GM12872 (cell line): Measurements from ENCODE around the gene CARMIL3.

Source experiments
- TF ChIP-seq, protein P1 (sequence below): IDR thresholded peaks from 3 replicates; pipeline ENCODE4 v1.5.1; 2011; ENCODE audit warnings: low read depth, mild to moderate bottlenecking, low read length, moderate library complexity; ENCODE audit not compliant: insufficient read depth

The CARMIL3 gene

GRCh38 chr14:24088095-24088494 is 36.3 kb downstream of the CARMIL3 start:
- TF ChIP-seq, protein P1, sequence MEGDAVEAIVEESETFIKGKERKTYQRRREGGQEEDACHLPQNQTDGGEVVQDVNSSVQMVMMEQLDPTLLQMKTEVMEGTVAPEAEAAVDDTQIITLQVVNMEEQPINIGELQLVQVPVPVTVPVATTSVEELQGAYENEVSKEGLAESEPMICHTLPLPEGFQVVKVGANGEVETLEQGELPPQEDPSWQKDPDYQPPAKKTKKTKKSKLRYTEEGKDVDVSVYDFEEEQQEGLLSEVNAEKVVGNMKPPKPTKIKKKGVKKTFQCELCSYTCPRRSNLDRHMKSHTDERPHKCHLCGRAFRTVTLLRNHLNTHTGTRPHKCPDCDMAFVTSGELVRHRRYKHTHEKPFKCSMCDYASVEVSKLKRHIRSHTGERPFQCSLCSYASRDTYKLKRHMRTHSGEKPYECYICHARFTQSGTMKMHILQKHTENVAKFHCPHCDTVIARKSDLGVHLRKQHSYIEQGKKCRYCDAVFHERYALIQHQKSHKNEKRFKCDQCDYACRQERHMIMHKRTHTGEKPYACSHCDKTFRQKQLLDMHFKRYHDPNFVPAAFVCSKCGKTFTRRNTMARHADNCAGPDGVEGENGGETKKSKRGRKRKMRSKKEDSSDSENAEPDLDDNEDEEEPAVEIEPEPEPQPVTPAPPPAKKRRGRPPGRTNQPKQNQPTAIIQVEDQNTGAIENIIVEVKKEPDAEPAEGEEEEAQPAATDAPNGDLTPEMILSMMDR: no peak

- TF ChIP-seq, protein P1: no peak
Observed at GRCh38 chr14:24089890-24090289, 38.1 kb downstream of the CARMIL3 start.

GRCh38 chr14:24092110-24092504 is 40.3 kb downstream of the CARMIL3 start:
- TF ChIP-seq, protein P1: no peak

DNA sequence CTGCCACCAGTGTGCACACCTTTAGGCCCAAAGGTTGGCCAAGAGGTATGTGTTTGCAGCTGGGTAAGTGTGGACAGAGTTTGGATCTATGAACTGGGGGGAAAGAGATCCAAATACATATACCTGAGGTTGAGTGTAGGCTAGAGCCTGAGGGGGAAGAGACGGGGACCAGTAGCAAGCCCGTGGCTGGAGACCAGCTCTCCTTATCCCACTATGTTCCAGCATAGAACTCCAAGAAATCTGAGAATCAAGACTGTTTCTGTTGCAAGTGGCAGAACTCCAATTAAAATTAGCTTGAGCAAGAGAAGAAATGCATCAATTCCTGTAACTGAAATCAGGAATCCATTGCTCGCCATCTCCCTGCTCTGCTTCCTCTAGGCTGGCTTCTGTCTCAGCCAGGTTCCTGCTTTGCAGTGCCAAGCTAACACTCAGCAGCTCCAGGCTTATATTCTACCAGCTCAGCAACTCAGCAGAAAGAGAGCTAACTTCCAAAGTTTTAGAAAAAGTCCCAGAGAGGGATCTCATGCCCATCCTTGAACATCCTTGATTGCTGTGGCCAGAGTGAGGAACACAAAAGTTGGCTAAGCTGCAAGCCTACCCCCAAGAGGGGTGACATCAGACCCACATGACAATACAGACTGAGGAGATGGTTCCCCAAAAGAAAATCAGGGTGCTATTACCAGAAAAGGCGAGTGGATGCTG is 40.8 kb downstream of the CARMIL3 start:
- TF ChIP-seq, protein P1: no peak

DNA sequence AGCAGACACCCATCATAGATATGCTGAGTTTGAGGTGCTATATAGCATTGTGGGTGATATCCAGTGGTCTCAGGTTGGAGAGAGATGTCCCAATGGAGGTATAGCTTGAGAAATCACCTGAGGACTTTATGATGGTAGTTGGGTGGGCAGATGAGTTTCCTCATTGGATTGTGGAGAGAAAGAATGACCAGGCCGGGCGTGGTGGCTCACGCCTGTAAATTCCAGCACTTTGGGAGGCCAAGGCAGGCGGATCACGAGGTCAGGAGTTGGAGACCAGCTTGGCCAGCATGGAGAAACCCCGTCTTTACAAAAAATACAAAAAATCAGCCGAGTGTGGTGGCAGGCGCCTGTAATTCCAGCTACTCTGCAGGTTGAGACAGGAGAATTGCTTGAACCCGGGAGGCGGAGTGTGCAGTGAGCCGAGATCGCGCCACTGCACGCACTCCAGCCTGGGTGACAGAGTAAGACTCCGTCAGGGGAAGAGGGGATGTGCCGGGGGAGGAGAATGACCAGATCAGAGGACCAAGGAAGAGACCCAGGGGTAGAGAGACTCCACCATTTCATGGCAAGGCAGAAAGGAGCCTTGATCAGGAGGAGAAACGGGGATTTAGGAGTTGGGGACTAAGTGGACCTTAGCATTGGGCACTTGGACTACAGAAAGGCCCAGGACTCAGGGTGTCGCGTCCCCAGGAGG is 41.5 kb downstream of the CARMIL3 start:
- TF ChIP-seq, protein P1: no peak

- TF ChIP-seq, protein P1: no peak
Observed at GRCh38 chr14:24093901-24094840, 42.4 kb downstream of the CARMIL3 start, which contains the start of gene PCK2. Gene PCK2 (plus strand): TSS chr14:24094311. CDS start chr14:24094406, 95 bp downstream.

DNA sequence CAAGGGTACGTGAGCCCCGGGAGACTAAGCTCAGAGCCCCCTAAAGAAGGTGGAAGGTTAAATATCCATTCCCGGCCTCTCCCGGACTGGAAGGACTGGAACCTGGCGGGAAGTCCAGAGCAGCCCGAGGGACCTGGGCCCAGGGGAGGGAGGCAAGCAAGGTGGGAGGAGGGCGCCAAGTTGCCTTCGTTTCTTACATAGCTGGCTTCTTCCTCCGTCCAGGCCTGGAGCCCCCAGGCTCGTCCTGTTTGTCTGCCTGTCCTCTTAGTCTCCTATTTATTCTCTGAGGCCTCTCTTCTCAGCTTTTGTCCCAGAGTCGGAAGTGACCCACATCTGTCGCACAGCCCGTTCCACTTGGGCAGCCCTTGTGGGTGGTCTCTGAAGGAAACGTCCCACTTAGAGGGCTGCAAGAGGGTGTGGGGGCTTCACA is 43.0 kb downstream of the CARMIL3 start:
- TF ChIP-seq, protein P1: no peak
